Fibroblast of skin of right biceps (primary cell): ENCODE measurements around the gene PCA3.

Experiments used
- DNase-seq: peaks from one replicate; pipeline ENCODE4 v3.0.0-alpha.2; 2013

The PCA3 gene

GRCh38 chr9:76758476-76758875 is 5.8 kb upstream of the PCA3 start:
- DNase-seq = peak; percentile 10

DNA sequence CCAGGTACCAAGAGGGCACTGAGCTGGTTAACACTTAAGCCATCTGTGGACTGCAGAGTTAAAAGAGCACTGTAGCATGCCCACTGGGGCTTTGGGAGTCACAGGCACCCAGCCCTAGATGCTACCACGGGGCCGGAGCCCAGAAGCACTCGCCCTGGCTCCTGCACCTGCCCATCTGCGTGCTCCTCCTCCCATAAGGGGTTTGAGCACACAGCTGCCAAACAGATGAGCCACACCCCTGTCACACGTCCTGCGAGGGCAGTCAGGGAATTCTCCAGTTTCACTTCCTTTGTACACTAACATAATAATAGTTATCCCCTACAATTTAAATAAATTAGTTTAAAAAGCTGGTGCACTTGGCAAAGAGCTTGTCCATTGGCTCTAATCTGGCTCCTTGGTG is 4.5 kb upstream of the PCA3 start:
- no peak for DNase-seq

DNA sequence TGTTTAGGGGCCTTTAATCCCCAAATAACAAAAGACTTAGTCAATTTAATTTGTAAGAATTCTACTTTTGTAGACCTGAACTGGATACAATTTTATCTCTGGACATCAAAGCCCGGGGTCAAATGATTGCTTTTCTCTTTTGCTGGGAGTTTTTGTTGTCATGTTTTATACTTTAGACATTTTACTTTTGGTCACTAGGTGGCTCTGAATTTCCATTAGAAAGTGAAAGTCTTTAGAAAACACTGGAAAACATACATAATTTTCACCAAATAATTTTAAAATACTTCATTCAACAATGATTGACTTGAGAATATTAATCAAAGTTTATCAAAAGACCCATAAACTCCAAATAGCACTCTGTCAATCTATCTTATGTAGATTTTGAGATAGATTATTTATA is 2.8 kb upstream of the PCA3 start:
- DNase-seq = peak; percentile 3

DNA sequence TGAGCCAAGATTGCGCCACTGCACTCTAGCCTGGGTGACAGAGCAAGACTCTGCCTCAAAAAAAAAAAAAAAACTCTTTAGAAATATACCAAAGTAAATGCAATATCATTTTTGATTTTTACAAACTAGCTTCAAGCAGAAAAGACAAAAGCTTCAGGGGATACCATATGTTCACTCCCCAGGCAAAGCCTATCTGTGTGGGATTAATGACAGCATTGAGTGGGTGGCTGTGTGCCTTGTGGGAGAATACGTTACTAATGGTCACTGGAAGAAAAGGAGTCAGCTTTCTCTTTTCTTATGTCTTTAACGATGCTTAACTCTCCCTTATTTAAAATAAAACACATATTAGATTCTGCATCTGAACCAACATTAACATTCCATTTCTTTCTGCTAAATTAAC is 1.9 kb downstream of the PCA3 start:
- DNase-seq = no peak

GRCh38 chr9:76772686-76773445 is 8.6 kb downstream of the PCA3 start:
- DNase-seq = peak; percentile 17

DNA sequence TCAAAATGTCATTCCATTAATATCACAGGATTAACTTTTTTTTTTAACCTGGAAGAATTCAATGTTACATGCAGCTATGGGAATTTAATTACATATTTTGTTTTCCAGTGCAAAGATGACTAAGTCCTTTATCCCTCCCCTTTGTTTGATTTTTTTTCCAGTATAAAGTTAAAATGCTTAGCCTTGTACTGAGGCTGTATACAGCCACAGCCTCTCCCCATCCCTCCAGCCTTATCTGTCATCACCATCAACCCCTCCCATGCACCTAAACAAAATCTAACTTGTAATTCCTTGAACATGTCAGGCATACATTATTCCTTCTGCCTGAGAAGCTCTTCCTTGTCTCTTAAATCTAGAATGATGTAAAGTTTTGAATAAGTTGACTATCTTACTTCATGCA is 20.6 kb downstream of the PCA3 start:
- no peak for DNase-seq

- DNase-seq = no peak
Observed at GRCh38 chr9:76785501-76785900, 21.3 kb downstream of the PCA3 start.

- DNase-seq = no peak
Observed at GRCh38 chr9:76787677-76788076, 23.4 kb downstream of the PCA3 start.

DNA sequence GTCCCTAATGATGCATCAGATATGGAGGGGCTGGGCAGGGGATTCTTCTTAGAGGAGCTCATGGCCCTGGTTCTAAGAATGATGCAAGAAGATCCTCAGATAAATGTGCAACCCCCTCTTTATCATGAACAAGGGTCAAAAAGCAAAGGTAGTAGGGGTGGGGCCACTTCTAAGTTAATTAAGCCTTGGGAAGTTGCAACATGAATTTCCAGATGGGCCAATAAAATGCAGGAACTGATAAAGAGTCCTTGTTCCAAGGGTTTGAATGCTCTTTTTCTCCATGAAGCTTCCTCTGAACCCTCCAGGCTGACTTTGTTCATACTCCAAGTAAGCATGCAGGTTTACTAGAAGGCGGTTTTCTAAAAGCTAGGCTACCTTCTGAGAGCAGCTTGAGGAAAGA is 25.6 kb downstream of the PCA3 start:
- DNase-seq = no peak

DNA sequence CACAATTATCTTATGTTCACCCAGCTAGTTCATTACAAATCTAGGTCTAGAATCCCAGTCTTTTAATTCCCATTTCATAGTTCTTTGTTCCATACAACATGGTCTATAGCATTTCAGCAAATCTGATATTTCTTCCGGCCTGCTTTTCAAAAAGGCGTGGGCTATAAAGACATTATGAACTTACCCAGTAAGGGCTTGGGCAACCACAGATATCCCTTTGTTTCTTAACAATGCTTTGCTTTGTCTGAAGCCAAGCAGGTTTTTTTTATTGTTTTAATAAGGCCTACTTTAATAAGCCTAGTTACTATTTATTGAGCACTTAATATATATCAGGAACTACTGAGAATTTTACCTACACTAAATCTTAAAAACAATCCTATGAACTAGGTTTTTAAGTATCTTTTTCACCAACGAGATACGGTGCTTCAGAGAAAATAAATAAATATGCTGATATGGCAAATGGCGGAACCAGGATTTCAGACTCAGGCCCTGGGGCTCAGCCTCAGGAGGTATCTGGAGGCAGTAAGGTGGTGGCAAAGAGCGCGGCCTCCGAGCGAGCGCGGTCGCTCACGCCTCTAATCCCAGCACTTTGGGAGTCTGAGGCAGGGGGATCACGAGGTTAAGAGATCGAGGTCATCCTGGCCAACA is 29.7 kb downstream of the PCA3 start:
- no peak for DNase-seq

GRCh38 chr9:76796296-76796695 is 32.1 kb downstream of the PCA3 start:
- no peak for DNase-seq

- no peak for DNase-seq
Observed at GRCh38 chr9:76798527-76798926, 34.3 kb downstream of the PCA3 start.

- DNase-seq = no peak
Observed at GRCh38 chr9:76799473-76799872, 35.2 kb downstream of the PCA3 start.

- DNase-seq = no peak
Observed at GRCh38 chr9:76800901-76801300, 36.7 kb downstream of the PCA3 start.

- DNase-seq = no peak
Observed at GRCh38 chr9:76803083-76803482, 38.8 kb downstream of the PCA3 start.

DNA sequence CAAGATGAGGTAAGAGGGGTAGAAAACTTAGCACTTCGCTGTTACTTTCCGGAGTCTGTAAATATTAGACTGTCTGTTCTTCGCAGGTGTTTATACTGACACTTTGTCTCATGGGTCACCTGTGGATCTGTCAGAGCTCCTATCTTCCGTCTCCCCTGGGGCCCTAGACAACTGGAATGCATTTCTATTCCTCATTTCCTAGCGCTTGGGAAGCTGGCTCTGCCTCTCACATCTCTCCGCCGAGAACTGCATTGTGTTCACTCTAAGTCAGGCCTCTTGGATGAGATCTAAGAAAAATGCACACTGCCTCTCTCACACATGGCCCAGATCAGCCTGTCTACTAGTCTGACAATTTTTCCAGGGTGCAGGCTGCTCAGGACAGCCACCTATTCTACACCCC is 39.5 kb downstream of the PCA3 start:
- DNase-seq = no peak

DNA sequence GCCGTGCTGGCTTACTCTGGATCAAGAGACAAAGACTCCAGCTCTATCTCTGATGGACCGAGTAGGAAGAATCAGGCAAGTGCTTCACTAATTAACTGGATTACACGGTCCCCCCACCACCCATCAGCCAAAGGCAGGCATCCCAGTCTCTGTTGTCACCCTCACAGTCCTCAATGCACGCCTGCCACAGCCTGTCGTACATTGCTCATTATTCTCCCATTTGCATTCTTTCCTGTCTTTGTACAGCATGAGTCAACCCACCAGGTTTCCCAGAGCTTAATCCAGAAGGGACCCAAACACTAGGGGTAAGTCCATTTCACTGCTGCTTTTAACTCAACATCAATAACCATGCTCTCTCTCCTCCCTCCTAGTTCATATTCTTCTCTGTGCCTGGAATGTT is 44.4 kb downstream of the PCA3 start:
- DNase-seq = peak; percentile 26

- peak; percentile 62 for DNase-seq
Observed at GRCh38 chr9:76810377-76810957, 46.2 kb downstream of the PCA3 start.

- DNase-seq = no peak
Observed at GRCh38 chr9:76812591-76812990, 48.4 kb downstream of the PCA3 start.

GRCh38 chr9:76817489-76817888 is 53.3 kb downstream of the PCA3 start:
- peak; percentile 70 for DNase-seq

- DNase-seq = peak; percentile 99
Observed at GRCh38 chr9:76818271-76818670, 54.0 kb downstream of the PCA3 start.

DNA sequence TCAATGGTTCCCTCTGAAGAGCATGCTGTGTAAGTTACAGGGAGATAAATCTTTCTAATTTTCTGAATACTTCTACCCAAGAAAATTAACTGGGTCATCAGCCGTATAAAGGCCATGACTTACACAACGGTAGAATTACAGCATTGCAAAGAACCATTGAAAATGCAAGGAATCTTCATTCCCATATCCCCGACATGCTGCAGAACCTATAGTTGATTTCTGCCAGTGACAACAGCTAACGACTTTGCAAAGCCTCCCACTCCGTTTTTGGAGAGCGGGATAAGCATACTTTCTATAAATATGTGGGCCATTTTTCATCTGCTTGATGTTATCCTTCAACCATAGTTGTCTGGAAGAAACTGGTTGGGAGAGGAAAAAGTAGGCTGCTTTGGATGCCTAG is 56.2 kb downstream of the PCA3 start:
- no peak for DNase-seq

DNA sequence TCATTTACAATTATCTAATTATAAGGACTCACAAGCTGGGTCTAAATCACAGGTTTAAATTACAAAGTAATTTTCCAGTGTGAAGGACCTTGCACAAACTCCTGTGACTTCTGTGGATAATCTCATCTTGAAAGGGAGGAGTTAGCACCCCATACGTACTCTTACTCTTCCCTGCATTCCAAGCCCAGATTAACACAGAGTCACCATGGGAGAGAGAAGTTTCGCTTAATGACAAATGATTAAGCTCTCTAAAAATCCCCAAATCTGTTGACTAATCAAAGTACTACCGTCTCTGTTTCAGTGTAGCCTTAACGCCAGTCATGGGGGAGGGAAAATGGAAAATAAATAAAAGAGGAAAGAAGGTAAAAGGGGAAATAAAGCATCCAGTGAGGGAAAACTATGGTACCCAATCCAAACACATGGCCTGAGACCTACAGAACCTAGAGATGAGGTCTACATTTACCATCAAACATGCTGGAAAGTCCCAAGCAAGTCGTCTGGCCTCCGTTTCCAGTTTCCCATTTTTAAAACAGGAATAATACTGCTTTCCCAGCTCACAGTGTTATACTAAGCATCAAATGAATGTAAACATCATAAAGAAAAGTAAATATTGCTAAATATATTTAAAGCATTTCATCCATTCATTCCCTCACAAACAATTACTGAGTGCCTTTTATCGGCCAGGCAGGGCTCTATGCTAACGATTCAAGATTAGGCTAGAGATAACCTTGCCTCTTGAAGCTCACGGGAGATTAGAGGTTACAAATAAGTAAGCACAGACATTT is 63.2 kb downstream of the PCA3 start:
- peak; percentile 21 for DNase-seq

GRCh38 chr9:76828447-76828846 is 64.2 kb downstream of the PCA3 start:
- DNase-seq = no peak
